CD4-positive, alpha-beta T cell (primary cell): ENCODE measurements around the gene RAPSN. TPM values are rescaled to one million over a fixed set of nuclear protein-coding genes. Genes with fewer than 3 reads are reported as not detected.

Source experiments
- ATAC-seq: fragments of 200-7000 bp; cut with Tn5 transposase; one replicate; pipeline ENCODE4 v1.10.0; 2022; ENCODE audit warnings: mild to moderate bottlenecking; ENCODE audit not compliant: poor library complexity
- CTCF ChIA-PET: fragments of 350-600 bp; sonication (Branson Sonifier 250); formaldehyde crosslinking; loops from one replicate; lab custom pipeline; 2021; ENCODE audit warnings: antibody characterized with exemption, inconsistent platforms; lab: Charles Lee
- POLR2A ChIA-PET: fragments of 350-600 bp; sonication (Branson Sonifier 250); formaldehyde crosslinking; loops from one replicate; lab custom pipeline; 2021; ENCODE audit warnings: antibody characterized with exemption, inconsistent platforms; lab: Charles Lee
- DNase-seq, 14 experiments: peaks; one replicate each; pipeline ENCODE4 v3.0.0-alpha.2; 2013 to 2020; ENCODE audit warnings: mixed read lengths in 2 of 14
- H3K27ac ChIP-seq, 2 donors: one replicate each; pipeline versions ENCODE4 v1.5.1 to v1.7.0; 2013; ENCODE audit warnings: low read length in 2 of 2, low read depth in 1 of 2, mild to moderate bottlenecking in 1 of 2
- H3K27me3 ChIP-seq, 2 experiments: 1 replicate in 1 of 2; 2 replicates in 1 of 2; pipeline versions ENCODE4 v1.6.1 to v1.7.0; 2013; ENCODE audit warnings: low read length in 2 of 2, control low read depth in 1 of 2, mild to moderate bottlenecking in 1 of 2, moderate library complexity in 1 of 2; ENCODE audit not compliant: insufficient read depth in 2 of 2, control insufficient read depth in 1 of 2
- H3K36me3 ChIP-seq: one replicate; pipeline ENCODE4 v1.6.1; 2013; ENCODE audit warnings: low read length, control low read depth; ENCODE audit not compliant: insufficient read depth
- H3K4me1 ChIP-seq: one replicate; pipeline ENCODE4 v1.6.1; 2013; ENCODE audit warnings: low read length, control low read depth; ENCODE audit not compliant: insufficient read depth
- H3K4me3 ChIP-seq: one replicate; pipeline ENCODE4 v1.5.1; 2013; ENCODE audit warnings: mild to moderate bottlenecking, low read length, moderate library complexity
- H3K9me3 ChIP-seq, 2 experiments: 1 replicate in 1 of 2; 2 replicates in 1 of 2; pipeline versions ENCODE4 v1.6.1 to v1.7.0; 2013; ENCODE audit warnings: low read length in 2 of 2, mild to moderate bottlenecking in 2 of 2, control low read depth in 1 of 2, moderate library complexity in 1 of 2; ENCODE audit not compliant: control insufficient read depth in 1 of 2, insufficient read depth in 1 of 2
- H3K27ac Mint-ChIP-seq: one replicate; pipeline ENCODE4 v1.8.0; 2020; ENCODE audit warnings: mixed read lengths
- H3K27me3 Mint-ChIP-seq: one replicate; pipeline ENCODE4 v1.8.0; 2021; ENCODE audit warnings: mixed read lengths
- H3K36me3 Mint-ChIP-seq: one replicate; pipeline ENCODE4 v1.8.0; 2021; ENCODE audit warnings: low read depth, mixed read lengths
- H3K4me1 Mint-ChIP-seq: one replicate; pipeline ENCODE4 v1.8.0; 2021; ENCODE audit warnings: low read depth, mixed read lengths
- H3K4me3 Mint-ChIP-seq: one replicate; pipeline ENCODE4 v1.8.0; 2020; ENCODE audit warnings: mild to moderate bottlenecking, mixed read lengths
- H3K9me3 Mint-ChIP-seq: one replicate; pipeline ENCODE4 v1.8.0; 2020; ENCODE audit warnings: mixed read lengths
- intact Hi-C, 2 experiments: fragments of 100-400 bp; cut with DNase I in 1 of 2; cut with micrococcal nuclease in 1 of 2; formaldehyde crosslinking; loops; one replicate each; pipeline versions ENCODE4 v1.15.1 to v1.9.0; 2023 to 2025; cut with DNase I, micrococcal nuclease
- total RNA-seq, 174 experiments: library from RNA in 2 of 174; stranded (reverse) in 2 of 174; gene quantifications; one replicate each; pipeline ENCODE4 v1.2.3 and lab custom pipeline; 2021 to 2026
- TF ChIP-seq, protein P1 (sequence below): fragments of 200-600 bp; IDR thresholded peaks from one replicate; pipeline ENCODE4 v1.8.0; 2022; ENCODE audit warnings: antibody characterized with exemption, mild to moderate bottlenecking

Gene RAPSN
- total RNA-seq, 2 experiments from 2014 or later = 0.56 to 0.85 TPM

DNA sequence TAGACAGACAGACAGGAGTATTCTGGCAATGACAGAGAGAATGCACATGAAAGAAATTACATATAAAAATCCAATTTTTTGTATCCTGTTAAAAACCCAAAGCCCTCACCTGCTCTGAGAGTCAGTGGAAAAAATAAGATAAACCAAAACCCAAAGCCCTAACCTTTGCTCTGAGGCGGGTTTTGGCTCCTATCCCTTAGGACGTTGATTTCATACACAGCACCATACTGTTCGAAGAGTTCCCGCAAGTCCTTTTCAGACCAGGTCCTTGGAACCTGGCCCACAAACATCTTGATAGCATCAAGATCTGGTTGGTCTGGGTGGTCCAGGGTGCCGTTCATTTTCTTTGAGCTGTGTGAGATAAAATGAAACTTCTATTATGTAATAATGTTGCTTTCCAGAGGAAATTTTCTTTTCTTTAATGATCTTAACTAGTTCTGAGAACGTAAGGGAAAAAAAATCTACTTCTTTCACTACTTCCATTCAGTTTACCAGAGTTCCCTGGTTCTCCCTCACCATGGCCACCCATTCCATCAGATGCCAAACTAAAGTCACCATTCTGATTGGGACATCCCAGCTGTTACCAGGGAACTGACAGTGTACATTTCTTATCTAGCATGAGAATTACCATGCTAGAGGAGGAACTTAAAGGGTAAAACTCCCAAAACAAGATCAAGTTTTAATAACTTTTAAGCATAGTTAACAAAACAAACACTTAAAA lies 39.9 kb upstream of the RAPSN start:
- Histone ChIP-seq H3K27ac (no peak overlapping the region), H3K9me3 (no peaks in the 10 kb centered on the region), H3K27me3 (no peaks in the 10 kb centered on the region), H3K4me1 (peaks cover 2% of the 10 kb centered on the region), H3K4me3 (no peak overlapping the region), H3K36me3 (peaks cover 64% of the 10 kb centered on the region)
- no peak for DNase-seq
- TF ChIP-seq, protein P1, sequence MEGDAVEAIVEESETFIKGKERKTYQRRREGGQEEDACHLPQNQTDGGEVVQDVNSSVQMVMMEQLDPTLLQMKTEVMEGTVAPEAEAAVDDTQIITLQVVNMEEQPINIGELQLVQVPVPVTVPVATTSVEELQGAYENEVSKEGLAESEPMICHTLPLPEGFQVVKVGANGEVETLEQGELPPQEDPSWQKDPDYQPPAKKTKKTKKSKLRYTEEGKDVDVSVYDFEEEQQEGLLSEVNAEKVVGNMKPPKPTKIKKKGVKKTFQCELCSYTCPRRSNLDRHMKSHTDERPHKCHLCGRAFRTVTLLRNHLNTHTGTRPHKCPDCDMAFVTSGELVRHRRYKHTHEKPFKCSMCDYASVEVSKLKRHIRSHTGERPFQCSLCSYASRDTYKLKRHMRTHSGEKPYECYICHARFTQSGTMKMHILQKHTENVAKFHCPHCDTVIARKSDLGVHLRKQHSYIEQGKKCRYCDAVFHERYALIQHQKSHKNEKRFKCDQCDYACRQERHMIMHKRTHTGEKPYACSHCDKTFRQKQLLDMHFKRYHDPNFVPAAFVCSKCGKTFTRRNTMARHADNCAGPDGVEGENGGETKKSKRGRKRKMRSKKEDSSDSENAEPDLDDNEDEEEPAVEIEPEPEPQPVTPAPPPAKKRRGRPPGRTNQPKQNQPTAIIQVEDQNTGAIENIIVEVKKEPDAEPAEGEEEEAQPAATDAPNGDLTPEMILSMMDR = no peak
- Mint-ChIP-seq H3K27ac (peak overlapping the region; percentile 55), H3K9me3 (no peaks in the 10 kb centered on the region), H3K4me1 (peaks cover 10% of the 10 kb centered on the region), H3K36me3 (peaks cover 81% of the 10 kb centered on the region), H3K27me3 (no peaks in the 10 kb centered on the region), H3K4me3 (no peak overlapping the region)
- POLR2A ChIA-PET = no interaction called here
- ATAC-seq = no peak
- CTCF ChIA-PET = no interaction called here
- intact Hi-C loops = no loop called here

DNA sequence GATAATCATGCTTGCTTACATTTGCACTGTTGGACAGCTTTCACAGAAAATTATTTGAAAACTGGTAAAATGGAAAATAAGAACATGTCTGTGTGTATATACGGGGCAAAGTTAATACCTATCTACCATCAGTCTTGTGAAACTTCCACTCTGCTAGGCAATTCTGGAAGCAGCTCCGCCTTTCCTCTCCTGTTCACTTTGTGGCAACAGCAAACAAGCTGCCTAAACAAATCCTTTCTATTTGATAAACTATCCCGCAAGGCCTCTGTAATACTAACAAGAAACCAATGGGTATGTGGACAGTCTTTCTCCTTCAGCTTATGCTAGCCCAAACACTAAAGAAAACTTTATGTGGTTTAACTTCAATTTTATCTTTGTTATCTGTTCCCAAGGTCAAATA lies 39.2 kb upstream of the RAPSN start:
- H3K27ac Mint-ChIP-seq = peak overlapping the region; percentile 21
- CTCF ChIA-PET = interaction anchor here (2.2 kb wide), 1 partner anchor 10 kb away, joined by 4 read pairs; no protein-coding TSS in a partner anchor
- TF ChIP-seq, protein P1 = no peak

GRCh38 chr11:47487421-47487820 lies 38.5 kb upstream of the RAPSN start:
- Mint-ChIP-seq H3K36me3 (peaks cover 81% of the 10 kb centered on the region), H3K4me3 (no peak overlapping the region), H3K9me3 (no peaks in the 10 kb centered on the region), H3K4me1 (no peaks in the 10 kb centered on the region), H3K27ac (peak overlapping the region; percentile 21), H3K27me3 (no peaks in the 10 kb centered on the region)
- Histone ChIP-seq H3K9me3 (no peaks in the 10 kb centered on the region), H3K36me3 (peaks cover 67% of the 10 kb centered on the region), H3K4me1 (peaks cover 2% of the 10 kb centered on the region), H3K27me3 (no peaks in the 10 kb centered on the region), H3K27ac (no peak overlapping the region), H3K4me3 (no peak overlapping the region)
- TF ChIP-seq, protein P1 = no peak
- intact Hi-C loops = no loop called here
- DNase-seq = no peak
- no peak for ATAC-seq
- ChIA-PET CTCF (interaction anchor here (2.2 kb wide), 1 partner anchor 9 kb away, joined by 4 read pairs; no protein-coding TSS in a partner anchor), POLR2A (interaction anchor here (0.6 kb wide), 1 partner anchor 33 kb away, joined by 4 read pairs; no protein-coding TSS in a partner anchor)

More for the DNA sequence above, 39.2 kb upstream of the RAPSN start:
- Histone ChIP-seq H3K4me3 (no peak overlapping the region), H3K27ac (no peak overlapping the region), H3K9me3 (no peaks in the 10 kb centered on the region), H3K4me1 (peaks cover 2% of the 10 kb centered on the region), H3K27me3 (no peaks in the 10 kb centered on the region), H3K36me3 (peaks cover 67% of the 10 kb centered on the region)
- Mint-ChIP-seq H3K36me3 (peaks cover 81% of the 10 kb centered on the region), H3K4me3 (no peak overlapping the region), H3K27me3 (no peaks in the 10 kb centered on the region), H3K9me3 (no peaks in the 10 kb centered on the region), H3K4me1 (peaks cover 5% of the 10 kb centered on the region)
- no peak for ATAC-seq
- POLR2A ChIA-PET = interaction anchor here (0.6 kb wide), 1 partner anchor 32 kb away, joined by 4 read pairs; no protein-coding TSS in a partner anchor
- intact Hi-C loops = no loop called here
- DNase-seq = no peak
